ENCODE measurements around the gene ZNF185. TPM values are rescaled to one million over a fixed set of nuclear protein-coding genes. Genes with fewer than 3 reads are reported as not detected.

ZNF185 gene
- total RNA-seq, 1 donor from 2014 or later: 25.3 TPM

Other genes with a start within 250 kb of the ZNF185 start
- gene MAGEA3, start 199.3 kb upstream of the ZNF185 start, total RNA-seq (ENCODE audit: insufficient read depth, low replicate concordance): 1.2 TPM
- gene CSAG2, start 188.8 kb upstream of the ZNF185 start, total RNA-seq (ENCODE audit: insufficient read depth, low replicate concordance): not detected
- not detected for gene MAGEA2B, start 183.4 kb upstream of the ZNF185 start, total RNA-seq (ENCODE audit: insufficient read depth, low replicate concordance)
- gene CSAG1, start 164.3 kb upstream of the ZNF185 start, total RNA-seq (ENCODE audit: insufficient read depth, low replicate concordance): 2.6 TPM
- gene MAGEA12, start 164.3 kb upstream of the ZNF185 start, total RNA-seq (ENCODE audit: insufficient read depth, low replicate concordance): not detected
- gene MAGEA2, start 144.2 kb upstream of the ZNF185 start, total RNA-seq (ENCODE audit: insufficient read depth, low replicate concordance): 0.24 TPM
- gene CSAG3, start 138.8 kb upstream of the ZNF185 start, total RNA-seq (ENCODE audit: insufficient read depth, low replicate concordance): not detected
- gene MAGEA6, start 128.4 kb upstream of the ZNF185 start, total RNA-seq (ENCODE audit: insufficient read depth, low replicate concordance): not detected
- 32.3 TPM for gene CETN2, start 67.3 kb upstream of the ZNF185 start, total RNA-seq (ENCODE audit: insufficient read depth, low replicate concordance)
- 3.1 TPM for gene NSDHL, start 67.0 kb upstream of the ZNF185 start, total RNA-seq (ENCODE audit: insufficient read depth, low replicate concordance)
- 0.24 TPM for gene PNMA5, start 96.0 kb downstream of the ZNF185 start, total RNA-seq (ENCODE audit: insufficient read depth, low replicate concordance)
- gene PNMA3, start 158.4 kb downstream of the ZNF185 start, total RNA-seq (ENCODE audit: insufficient read depth, low replicate concordance): 15.4 TPM
- 1.2 TPM for gene PNMA6A, start 174.4 kb downstream of the ZNF185 start, total RNA-seq (ENCODE audit: insufficient read depth, low replicate concordance)